Measurements from ENCODE around the gene ADISSP. TPM values are rescaled to one million over a fixed set of nuclear protein-coding genes. Genes with fewer than 3 reads are reported as not detected.

The ADISSP gene
- total and polyA plus RNA-seq, 9 of the 15 experiments (the other 6 are each of a cell fraction or from before 2014, with no cell fraction given) = 1.4 to 70.6 (median 23.4) TPM

- TF ChIP-seq MAZ (CRISPR knock-in tag; conservative IDR thresholded peaks at IDR 0.05 in 1 of 2, IDR thresholded peaks at IDR 0.05 in 1 of 2) (peak; percentile 34 to 74; a peak in 3 of 4 replicates), MTA2 (IDR thresholded peaks at IDR 0.05; ENCODE audit: low read depth) (no peak), MEIS2 (IDR thresholded peaks at IDR 0.05; ENCODE audit: partially characterized antibody) (no peak), ZNF699 (CRISPR knock-in tag; IDR thresholded peaks at IDR 0.05; ENCODE audit: insufficient replicate concordance) (no peak), ZBTB8A (IDR thresholded peaks at IDR 0.05; ENCODE audit: partially characterized antibody) (no peak), SIRT6 (IDR thresholded peaks at IDR 0.05; ENCODE audit: low read depth, low read length) (no peak), CXXC5 (CRISPR knock-in tag; IDR thresholded peaks at IDR 0.05) (peak; percentile 21; the same call in 1 of the 2 replicates), BMI1 (IDR thresholded peaks at IDR 0.05; ENCODE audit: low read length) (no peak), ATF1 (CRISPR knock-in tag; IDR thresholded peaks at IDR 0.05) (no peak), ATF1 (tag; IDR thresholded peaks at IDR 0.05) (no peak), VEZF1 (CRISPR knock-in tag; IDR thresholded peaks at IDR 0.05) (peak; percentile 86), ZFP36 (IDR thresholded peaks at IDR 0.05; ENCODE audit: low read depth, low read length, partially characterized antibody) (no peak), GABPB1 (CRISPR knock-in tag; IDR thresholded peaks at IDR 0.05) (peak; percentile 36; the same call in 1 of the 2 replicates)
- TF ChIP-seq, protein P1, sequence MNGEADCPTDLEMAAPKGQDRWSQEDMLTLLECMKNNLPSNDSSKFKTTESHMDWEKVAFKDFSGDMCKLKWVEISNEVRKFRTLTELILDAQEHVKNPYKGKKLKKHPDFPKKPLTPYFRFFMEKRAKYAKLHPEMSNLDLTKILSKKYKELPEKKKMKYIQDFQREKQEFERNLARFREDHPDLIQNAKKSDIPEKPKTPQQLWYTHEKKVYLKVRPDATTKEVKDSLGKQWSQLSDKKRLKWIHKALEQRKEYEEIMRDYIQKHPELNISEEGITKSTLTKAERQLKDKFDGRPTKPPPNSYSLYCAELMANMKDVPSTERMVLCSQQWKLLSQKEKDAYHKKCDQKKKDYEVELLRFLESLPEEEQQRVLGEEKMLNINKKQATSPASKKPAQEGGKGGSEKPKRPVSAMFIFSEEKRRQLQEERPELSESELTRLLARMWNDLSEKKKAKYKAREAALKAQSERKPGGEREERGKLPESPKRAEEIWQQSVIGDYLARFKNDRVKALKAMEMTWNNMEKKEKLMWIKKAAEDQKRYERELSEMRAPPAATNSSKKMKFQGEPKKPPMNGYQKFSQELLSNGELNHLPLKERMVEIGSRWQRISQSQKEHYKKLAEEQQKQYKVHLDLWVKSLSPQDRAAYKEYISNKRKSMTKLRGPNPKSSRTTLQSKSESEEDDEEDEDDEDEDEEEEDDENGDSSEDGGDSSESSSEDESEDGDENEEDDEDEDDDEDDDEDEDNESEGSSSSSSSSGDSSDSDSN (IDR thresholded peaks at IDR 0.05; ENCODE audit: borderline replicate concordance in 1 of 2, low read depth in 2 of 2, low read length in 2 of 2) = no peak
- TF ChIP-seq, protein P2, sequence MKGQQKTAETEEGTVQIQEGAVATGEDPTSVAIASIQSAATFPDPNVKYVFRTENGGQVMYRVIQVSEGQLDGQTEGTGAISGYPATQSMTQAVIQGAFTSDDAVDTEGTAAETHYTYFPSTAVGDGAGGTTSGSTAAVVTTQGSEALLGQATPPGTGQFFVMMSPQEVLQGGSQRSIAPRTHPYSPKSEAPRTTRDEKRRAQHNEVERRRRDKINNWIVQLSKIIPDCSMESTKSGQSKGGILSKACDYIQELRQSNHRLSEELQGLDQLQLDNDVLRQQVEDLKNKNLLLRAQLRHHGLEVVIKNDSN (CRISPR knock-in tag; IDR thresholded peaks at IDR 0.05) = peak; percentile 70; the same call in 1 of the 2 replicates
- TF ChIP-seq, protein P3, sequence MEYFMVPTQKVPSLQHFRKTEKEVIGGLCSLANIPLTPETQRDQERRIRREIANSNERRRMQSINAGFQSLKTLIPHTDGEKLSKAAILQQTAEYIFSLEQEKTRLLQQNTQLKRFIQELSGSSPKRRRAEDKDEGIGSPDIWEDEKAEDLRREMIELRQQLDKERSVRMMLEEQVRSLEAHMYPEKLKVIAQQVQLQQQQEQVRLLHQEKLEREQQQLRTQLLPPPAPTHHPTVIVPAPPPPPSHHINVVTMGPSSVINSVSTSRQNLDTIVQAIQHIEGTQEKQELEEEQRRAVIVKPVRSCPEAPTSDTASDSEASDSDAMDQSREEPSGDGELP (CRISPR knock-in tag; IDR thresholded peaks at IDR 0.05; ENCODE audit: borderline replicate concordance) = peak; percentile 30; the same call in 1 of the 2 replicates
- TF ChIP-seq, protein P4, sequence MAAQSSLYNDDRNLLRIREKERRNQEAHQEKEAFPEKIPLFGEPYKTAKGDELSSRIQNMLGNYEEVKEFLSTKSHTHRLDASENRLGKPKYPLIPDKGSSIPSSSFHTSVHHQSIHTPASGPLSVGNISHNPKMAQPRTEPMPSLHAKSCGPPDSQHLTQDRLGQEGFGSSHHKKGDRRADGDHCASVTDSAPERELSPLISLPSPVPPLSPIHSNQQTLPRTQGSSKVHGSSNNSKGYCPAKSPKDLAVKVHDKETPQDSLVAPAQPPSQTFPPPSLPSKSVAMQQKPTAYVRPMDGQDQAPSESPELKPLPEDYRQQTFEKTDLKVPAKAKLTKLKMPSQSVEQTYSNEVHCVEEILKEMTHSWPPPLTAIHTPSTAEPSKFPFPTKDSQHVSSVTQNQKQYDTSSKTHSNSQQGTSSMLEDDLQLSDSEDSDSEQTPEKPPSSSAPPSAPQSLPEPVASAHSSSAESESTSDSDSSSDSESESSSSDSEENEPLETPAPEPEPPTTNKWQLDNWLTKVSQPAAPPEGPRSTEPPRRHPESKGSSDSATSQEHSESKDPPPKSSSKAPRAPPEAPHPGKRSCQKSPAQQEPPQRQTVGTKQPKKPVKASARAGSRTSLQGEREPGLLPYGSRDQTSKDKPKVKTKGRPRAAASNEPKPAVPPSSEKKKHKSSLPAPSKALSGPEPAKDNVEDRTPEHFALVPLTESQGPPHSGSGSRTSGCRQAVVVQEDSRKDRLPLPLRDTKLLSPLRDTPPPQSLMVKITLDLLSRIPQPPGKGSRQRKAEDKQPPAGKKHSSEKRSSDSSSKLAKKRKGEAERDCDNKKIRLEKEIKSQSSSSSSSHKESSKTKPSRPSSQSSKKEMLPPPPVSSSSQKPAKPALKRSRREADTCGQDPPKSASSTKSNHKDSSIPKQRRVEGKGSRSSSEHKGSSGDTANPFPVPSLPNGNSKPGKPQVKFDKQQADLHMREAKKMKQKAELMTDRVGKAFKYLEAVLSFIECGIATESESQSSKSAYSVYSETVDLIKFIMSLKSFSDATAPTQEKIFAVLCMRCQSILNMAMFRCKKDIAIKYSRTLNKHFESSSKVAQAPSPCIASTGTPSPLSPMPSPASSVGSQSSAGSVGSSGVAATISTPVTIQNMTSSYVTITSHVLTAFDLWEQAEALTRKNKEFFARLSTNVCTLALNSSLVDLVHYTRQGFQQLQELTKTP (IDR thresholded peaks at IDR 0.05; ENCODE audit: low read depth in 1 of 2, partially characterized antibody in 2 of 2) = no peak
Measured at GRCh38 chr20:3811467-3812258, 44.1 kb upstream of the ADISSP start (continued).

All from K562 (cell line).